A549 (cell line): ENCODE measurements around the gene NDUFA13. TPM values are rescaled to one million over a fixed set of nuclear protein-coding genes. Genes with fewer than 3 reads are reported as not detected.

Experiments
- ATAC-seq, 2 experiments: fragments of 200-7000 bp in 1 of 2; fragments of >200 bp in 1 of 2; cut with Nextera tagmentation in 1 of 2; cut with Tn5 transposase in 1 of 2; 3 replicates each; pipeline versions ENCODE4 v1.8.0 to v1.9.1; 2018 to 2020; ENCODE audit warnings: mild to moderate bottlenecking in 1 of 2, moderate library complexity in 1 of 2
- CTCF ChIA-PET: fragments of 300-600 bp; sonication (Branson Sonifier 250); formaldehyde crosslinking; extraction: SDS; loops from one replicate; lab custom pipeline; 2021; ENCODE audit warnings: antibody characterized with exemption, inconsistent platforms; lab: Yijun Ruan, JAX
- POLR2A ChIA-PET: fragments of 350-600 bp; formaldehyde crosslinking; extraction: SDS; loops from one replicate; lab custom pipeline; 2021; ENCODE audit warnings: antibody characterized with exemption, inconsistent platforms; lab: Yijun Ruan, JAX
- DNase-seq, 2 experiments: peaks; one replicate each; pipeline versions ENCODE4 v3.0.0 to v3.0.0-alpha.2; 2011 to 2016; ENCODE audit warnings: low read depth in 1 of 2, low spot score in 1 of 2
- FAIRE-seq: peaks from 2 replicates; lab custom pipeline; 2011; peaks lifted over from hg19 to GRCh38; lab: Jason Lieb, UNC
- H3K27ac ChIP-seq, 2 experiments: fragments of >200 bp; sonication (Bioruptor Twin); formaldehyde crosslinking; 3 replicates each; pipeline ENCODE4 v1.5.1; 2016 to 2017
- H3K4me1 ChIP-seq: fragments of >200 bp; sonication (Bioruptor Twin); formaldehyde crosslinking; 3 replicates; pipeline ENCODE4 v1.6.1; 2016
- H3K4me2 ChIP-seq: fragments of >200 bp; sonication (Bioruptor Twin); formaldehyde crosslinking; 3 replicates; pipeline ENCODE4 v1.6.1; 2016
- H3K4me3 ChIP-seq: fragments of >200 bp; sonication (Bioruptor Twin); formaldehyde crosslinking; 3 replicates; pipeline ENCODE4 v1.5.1; 2016
- H3K9me3 ChIP-seq: fragments of >200 bp; sonication (Bioruptor Twin); formaldehyde crosslinking; 3 replicates; pipeline ENCODE4 v1.6.1; 2016
- ATOH8 ChIP-seq: fragments of 250-450 bp; sonication (Bioruptor Pico); IDR thresholded peaks from 2 replicates; pipeline ENCODE4 v1.5.0; 2020; ENCODE audit warnings: low read depth, mild to moderate bottlenecking, moderate library complexity
- CBX2 ChIP-seq: fragments of 200-600 bp; sonication (generic); IDR thresholded peaks from 2 replicates; pipeline ENCODE4 v1.6.1; 2016; ENCODE audit warnings: low read depth, mild to moderate bottlenecking, borderline replicate concordance
- CEBPB ChIP-seq, 2 experiments: fragments of >200 bp in 1 of 2; sonication (Bioruptor Twin) in 1 of 2; formaldehyde crosslinking in 1 of 2; IDR thresholded peaks; 2 replicates each; pipeline ENCODE4 v1.6.1; 2012 to 2016
- FOXS1 ChIP-seq: fragments of 250-450 bp; sonication (Bioruptor Pico); IDR thresholded peaks from 2 replicates; pipeline ENCODE4 v1.5.0; 2020; ENCODE audit warnings: mild to moderate bottlenecking, moderate library complexity
- HOXA7 ChIP-seq: fragments of 250-450 bp; sonication (Bioruptor Pico); IDR thresholded peaks from 2 replicates; pipeline ENCODE4 v1.5.0; 2020; ENCODE audit warnings: mild to moderate bottlenecking, moderate library complexity
- HOXB13 ChIP-seq: fragments of 250-450 bp; sonication (Bioruptor Pico); IDR thresholded peaks from 2 replicates; pipeline ENCODE4 v1.5.0; 2020; ENCODE audit warnings: low read depth, mild to moderate bottlenecking, moderate library complexity
- HOXB5 ChIP-seq: fragments of 250-450 bp; sonication (Bioruptor Pico); IDR thresholded peaks from 2 replicates; pipeline ENCODE4 v1.5.0; 2020; ENCODE audit warnings: mild to moderate bottlenecking, moderate library complexity
- JUNB ChIP-seq: fragments of >200 bp; sonication (Bioruptor Twin); formaldehyde crosslinking; IDR thresholded peaks from 2 replicates; pipeline ENCODE4 v1.6.1; 2016
- MAZ ChIP-seq: fragments of 150-350 bp; IDR thresholded peaks from 2 replicates; pipeline ENCODE4 v1.6.1; 2014; ENCODE audit warnings: antibody characterized with exemption, low read depth, low read length, borderline replicate concordance
- MYC ChIP-seq: IDR thresholded peaks from 2 replicates; pipeline ENCODE4 v1.6.1; 2012; ENCODE audit warnings: mild to moderate bottlenecking, inconsistent platforms, low read length, improper control_type of control experiment, borderline replicate concordance
- NFE2L2 ChIP-seq: fragments of 150-350 bp; conservative IDR thresholded peaks from 2 replicates; pipeline ENCODE4 v1.6.1; 2014; ENCODE audit warnings: low read length
- NPAS2 ChIP-seq: fragments of 250-450 bp; sonication (Bioruptor Pico); IDR thresholded peaks from 2 replicates; pipeline ENCODE4 v1.8.0; 2022; ENCODE audit warnings: mild to moderate bottlenecking, moderate library complexity, borderline replicate concordance
- PBX3 ChIP-seq: IDR thresholded peaks from 2 replicates; pipeline ENCODE4 v1.6.1; 2012
- POLR2AphosphoS2 ChIP-seq: conservative IDR thresholded peaks from 2 replicates; pipeline ENCODE4 v1.6.1; 2012; ENCODE audit warnings: low read length, improper control_type of control experiment, inconsistent platforms
- TFCP2L1 ChIP-seq: fragments of 250-450 bp; sonication (Bioruptor Pico); IDR thresholded peaks from 2 replicates; pipeline ENCODE4 v1.5.0; 2021; ENCODE audit warnings: mild to moderate bottlenecking
- TP53 ChIP-seq: fragments of 250-450 bp; sonication (Bioruptor Pico); IDR thresholded peaks from 2 replicates; pipeline ENCODE4 v1.5.0; 2021; ENCODE audit warnings: mild to moderate bottlenecking, moderate library complexity
- ZC3H11A ChIP-seq: fragments of 450-650 bp; IDR thresholded peaks from 2 replicates; pipeline ENCODE4 v1.6.1; 2014; ENCODE audit warnings: antibody characterized with exemption, mild to moderate bottlenecking
- ZFP36 ChIP-seq: fragments of 450-650 bp; IDR thresholded peaks from 2 replicates; pipeline ENCODE4 v1.6.1; 2014; ENCODE audit warnings: borderline replicate concordance; ENCODE audit not compliant: partially characterized antibody
- WGBS: methylation state at CpG from one replicate; pipeline ENCODE4 v1.1.6; 2017; ENCODE audit errors: missing lambda C conversion rate; 5-methylcytosine and 5-hydroxymethylcytosine counted together
- polyA plus RNA-seq, 4 experiments: library from polyadenylated mRNA; depleted of rRNA in 3 of 4; stranded (reverse); fragments of >200 nt; fragmentation: RNase III in 1 of 4; extraction: RNeasy Plus Mini Kit Qiagen cat#74134 plus additional on column Dnase treatment in 1 of 4; gene quantifications; 2 replicates in 3 of 4; 3 replicates in 1 of 4; pipeline ENCODE4 v1.2.3, GENCODE V29; 2011 to 2017
- TF ChIP-seq, protein P1 (sequence below): fragments of 450-650 bp; IDR thresholded peaks from 2 replicates; pipeline ENCODE4 v1.6.1; 2014; ENCODE audit warnings: antibody characterized with exemption
- TF ChIP-seq, protein P2 (sequence below): fragments of 200-600 bp; sonication (generic); IDR thresholded peaks from 2 replicates; pipeline ENCODE4 v1.6.1; 2016; ENCODE audit warnings: antibody characterized with exemption, mild to moderate bottlenecking, moderate library complexity

Gene NDUFA13
- polyA plus RNA-seq, 2 of the 4 experiments (the other 2 are of a cell fraction), result 197 to 253 TPM

- no peak for FAIRE-seq
- WGBS, result 87% methylated on average over 24 of the region's 30 CpGs
These were observed 20.1 kb upstream of the NDUFA13 start for GRCh38 chr19:19495614-19496603.

DNA sequence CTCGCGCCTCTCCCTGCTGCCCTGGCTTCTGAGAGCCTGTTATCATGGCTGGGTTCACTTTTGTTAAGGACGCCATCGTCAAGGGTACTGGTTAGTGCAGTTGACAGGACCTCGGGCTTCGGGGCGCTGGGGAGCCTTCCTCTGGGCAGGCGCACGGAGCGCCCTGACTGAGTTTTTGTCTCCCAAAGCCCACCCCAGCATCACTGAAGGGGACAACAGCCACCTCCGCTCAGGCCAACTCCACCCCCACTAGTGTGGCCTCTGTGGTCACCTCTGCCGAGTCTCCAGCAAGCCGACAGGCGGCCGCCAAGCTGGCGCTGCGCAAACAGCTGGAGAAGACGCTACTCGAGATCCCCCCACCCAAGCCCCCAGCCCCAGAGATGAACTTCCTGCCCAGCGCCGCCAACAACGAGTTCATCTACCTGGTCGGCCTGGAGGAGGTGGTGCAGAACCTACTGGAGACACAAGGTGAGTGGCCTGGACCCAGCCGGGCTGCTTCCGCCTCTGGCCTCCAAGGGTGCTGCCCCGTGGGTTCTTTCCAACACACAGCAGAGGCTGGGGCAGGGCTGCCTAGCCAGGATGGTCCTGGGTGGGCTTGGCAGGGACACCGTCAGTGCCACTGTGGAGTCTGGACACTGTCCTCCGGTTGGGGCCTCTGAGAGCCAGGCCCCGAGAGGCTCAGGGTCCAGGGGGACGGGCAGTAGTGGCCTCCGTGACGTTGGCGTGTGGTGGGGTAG, 17.6 kb upstream of the NDUFA13 start:
- WGBS, result 94% methylated on average over 6 of the region's 33 CpGs
- Histone ChIP-seq H3K9me3 (no peaks in the 10 kb centered on the region), H3K4me2 (no peak overlapping the region), H3K4me1 (no peaks in the 10 kb centered on the region), H3K27ac (no peak overlapping the region), H3K4me3 (no peak overlapping the region)
- ATAC-seq (no peak), DNase-seq (no peak), FAIRE-seq (no peak)
- CTCF ChIA-PET, result no interaction called here
- POLR2A ChIA-PET, result no interaction called here
- TF ChIP-seq CBX2 (no peak), NFE2L2 (no peak), HOXA7 (no peak), FOXS1 (no peak), ATOH8 (no peak), PBX3 (no peak), TP53 (CRISPR knock-in tag) (no peak), CEBPB (IDR thresholded peaks at IDR 0.05) (no peak), HOXB5 (CRISPR knock-in tag) (no peak)
- TF ChIP-seq, protein P1, sequence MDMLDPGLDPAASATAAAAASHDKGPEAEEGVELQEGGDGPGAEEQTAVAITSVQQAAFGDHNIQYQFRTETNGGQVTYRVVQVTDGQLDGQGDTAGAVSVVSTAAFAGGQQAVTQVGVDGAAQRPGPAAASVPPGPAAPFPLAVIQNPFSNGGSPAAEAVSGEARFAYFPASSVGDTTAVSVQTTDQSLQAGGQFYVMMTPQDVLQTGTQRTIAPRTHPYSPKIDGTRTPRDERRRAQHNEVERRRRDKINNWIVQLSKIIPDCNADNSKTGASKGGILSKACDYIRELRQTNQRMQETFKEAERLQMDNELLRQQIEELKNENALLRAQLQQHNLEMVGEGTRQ, result no peak

More at GRCh38 chr19:19495614-19496603, 20.1 kb upstream of the NDUFA13 start:
- ATAC-seq, result no peak
- no peak for DNase-seq
- POLR2A ChIA-PET, result no interaction called here
- no peak overlapping the region for H3K27ac ChIP-seq
- H3K4me3 ChIP-seq, result no peak overlapping the region
- H3K4me2 ChIP-seq, result no peak overlapping the region
- no peaks in the 10 kb centered on the region for H3K9me3 ChIP-seq
- no peak for TF ChIP-seq POLR2AphosphoS2
- no peak for TF ChIP-seq MAZ
- TF ChIP-seq PBX3, result no peak
- TF ChIP-seq TP53 (CRISPR knock-in tag), result no peak
- TF ChIP-seq JUNB, result no peak
- no peak for TF ChIP-seq TFCP2L1 (CRISPR knock-in tag)
- TF ChIP-seq NFE2L2, result no peak
- TF ChIP-seq HOXB13 (CRISPR knock-in tag), result no peak
- no peak for TF ChIP-seq ZFP36
- TF ChIP-seq ATOH8, result no peak
- TF ChIP-seq NPAS2, result no peak
- no peak for TF ChIP-seq MYC
- TF ChIP-seq, protein P2, sequence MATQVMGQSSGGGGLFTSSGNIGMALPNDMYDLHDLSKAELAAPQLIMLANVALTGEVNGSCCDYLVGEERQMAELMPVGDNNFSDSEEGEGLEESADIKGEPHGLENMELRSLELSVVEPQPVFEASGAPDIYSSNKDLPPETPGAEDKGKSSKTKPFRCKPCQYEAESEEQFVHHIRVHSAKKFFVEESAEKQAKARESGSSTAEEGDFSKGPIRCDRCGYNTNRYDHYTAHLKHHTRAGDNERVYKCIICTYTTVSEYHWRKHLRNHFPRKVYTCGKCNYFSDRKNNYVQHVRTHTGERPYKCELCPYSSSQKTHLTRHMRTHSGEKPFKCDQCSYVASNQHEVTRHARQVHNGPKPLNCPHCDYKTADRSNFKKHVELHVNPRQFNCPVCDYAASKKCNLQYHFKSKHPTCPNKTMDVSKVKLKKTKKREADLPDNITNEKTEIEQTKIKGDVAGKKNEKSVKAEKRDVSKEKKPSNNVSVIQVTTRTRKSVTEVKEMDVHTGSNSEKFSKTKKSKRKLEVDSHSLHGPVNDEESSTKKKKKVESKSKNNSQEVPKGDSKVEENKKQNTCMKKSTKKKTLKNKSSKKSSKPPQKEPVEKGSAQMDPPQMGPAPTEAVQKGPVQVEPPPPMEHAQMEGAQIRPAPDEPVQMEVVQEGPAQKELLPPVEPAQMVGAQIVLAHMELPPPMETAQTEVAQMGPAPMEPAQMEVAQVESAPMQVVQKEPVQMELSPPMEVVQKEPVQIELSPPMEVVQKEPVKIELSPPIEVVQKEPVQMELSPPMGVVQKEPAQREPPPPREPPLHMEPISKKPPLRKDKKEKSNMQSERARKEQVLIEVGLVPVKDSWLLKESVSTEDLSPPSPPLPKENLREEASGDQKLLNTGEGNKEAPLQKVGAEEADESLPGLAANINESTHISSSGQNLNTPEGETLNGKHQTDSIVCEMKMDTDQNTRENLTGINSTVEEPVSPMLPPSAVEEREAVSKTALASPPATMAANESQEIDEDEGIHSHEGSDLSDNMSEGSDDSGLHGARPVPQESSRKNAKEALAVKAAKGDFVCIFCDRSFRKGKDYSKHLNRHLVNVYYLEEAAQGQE, result no peak
- TF ChIP-seq HOXB5 (CRISPR knock-in tag), result no peak
- no peak for TF ChIP-seq ZC3H11A
- TF ChIP-seq, all 56 proteins: peak for 0
- CTCF ChIA-PET, result no interaction called here
- H3K4me1 ChIP-seq, result no peaks in the 10 kb centered on the region
